NCI-H510A (cell line): ENCODE data around the gene MED14.

Source experiments
- DNase-seq: peaks from one replicate; lab custom pipeline; 2025; lab: John Stamatoyannopoulos, UW

MED14 gene

DNA sequence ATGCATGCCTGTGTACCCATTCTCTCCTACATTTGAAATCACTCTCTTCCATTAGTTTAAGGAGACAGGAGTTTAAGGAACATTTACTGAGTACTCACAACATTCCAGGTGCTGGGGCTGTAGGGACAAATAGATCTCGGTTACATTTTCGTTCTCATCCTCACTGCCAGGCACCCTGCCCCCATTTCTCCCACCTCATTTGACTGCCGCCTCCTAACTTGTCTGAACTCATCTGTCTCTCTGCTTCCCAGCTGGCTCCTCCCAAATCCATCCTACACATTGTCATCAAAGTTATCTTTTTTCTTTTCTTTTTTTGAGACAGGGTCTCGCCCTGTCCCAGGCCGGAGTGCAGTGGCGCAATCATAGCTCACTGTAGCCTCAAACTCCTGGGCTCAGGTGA, 131.9 kb downstream of the MED14 start:
- DNase-seq = no peak
